VCaP (cell line): ENCODE data around the gene MAGI1.

Experiments used
- H3K27ac ChIP-seq: fragments of 450-650 bp; 2 replicates; pipeline ENCODE4 v1.5.1; 2017
- TF ChIP-seq, protein P1 (sequence below): fragments of 450-650 bp; conservative IDR thresholded peaks from 2 replicates; pipeline ENCODE4 v1.5.1; 2017; ENCODE audit warnings: mild to moderate bottlenecking, moderate library complexity

MAGI1 gene

GRCh38 chr3:65914032-65914739, 124.5 kb downstream of the MAGI1 start:
- H3K27ac ChIP-seq: no peak overlapping the region
- TF ChIP-seq, protein P1, sequence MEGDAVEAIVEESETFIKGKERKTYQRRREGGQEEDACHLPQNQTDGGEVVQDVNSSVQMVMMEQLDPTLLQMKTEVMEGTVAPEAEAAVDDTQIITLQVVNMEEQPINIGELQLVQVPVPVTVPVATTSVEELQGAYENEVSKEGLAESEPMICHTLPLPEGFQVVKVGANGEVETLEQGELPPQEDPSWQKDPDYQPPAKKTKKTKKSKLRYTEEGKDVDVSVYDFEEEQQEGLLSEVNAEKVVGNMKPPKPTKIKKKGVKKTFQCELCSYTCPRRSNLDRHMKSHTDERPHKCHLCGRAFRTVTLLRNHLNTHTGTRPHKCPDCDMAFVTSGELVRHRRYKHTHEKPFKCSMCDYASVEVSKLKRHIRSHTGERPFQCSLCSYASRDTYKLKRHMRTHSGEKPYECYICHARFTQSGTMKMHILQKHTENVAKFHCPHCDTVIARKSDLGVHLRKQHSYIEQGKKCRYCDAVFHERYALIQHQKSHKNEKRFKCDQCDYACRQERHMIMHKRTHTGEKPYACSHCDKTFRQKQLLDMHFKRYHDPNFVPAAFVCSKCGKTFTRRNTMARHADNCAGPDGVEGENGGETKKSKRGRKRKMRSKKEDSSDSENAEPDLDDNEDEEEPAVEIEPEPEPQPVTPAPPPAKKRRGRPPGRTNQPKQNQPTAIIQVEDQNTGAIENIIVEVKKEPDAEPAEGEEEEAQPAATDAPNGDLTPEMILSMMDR: peak; percentile 56

GRCh38 chr3:65912647-65913046, 126.1 kb downstream of the MAGI1 start:
- no peak overlapping the region for H3K27ac ChIP-seq
- TF ChIP-seq, protein P1: no peak

DNA sequence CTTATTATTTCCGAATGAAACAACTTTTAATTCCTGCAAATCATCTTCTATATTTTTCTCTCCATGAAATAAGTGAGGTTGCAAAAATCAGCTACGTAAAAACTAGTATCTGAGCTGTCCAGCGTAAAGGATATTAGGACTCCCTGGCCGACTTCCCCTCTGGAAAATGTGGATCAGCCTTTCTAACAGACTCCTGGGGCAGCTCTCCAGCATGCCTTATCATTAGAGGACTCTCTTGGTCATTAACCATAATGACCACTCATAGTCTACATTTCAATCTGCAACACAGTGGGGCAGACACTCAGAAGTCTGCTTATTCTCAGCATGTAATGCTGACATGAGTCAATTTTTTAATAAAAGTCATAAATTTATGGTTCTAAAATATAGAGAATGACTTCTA, 130.1 kb downstream of the MAGI1 start:
- TF ChIP-seq, protein P1: no peak
- H3K27ac ChIP-seq: no peak overlapping the region

GRCh38 chr3:65907232-65908130, 131.2 kb downstream of the MAGI1 start:
- TF ChIP-seq, protein P1: no peak
- no peak overlapping the region for H3K27ac ChIP-seq

GRCh38 chr3:65905771-65906170, 132.9 kb downstream of the MAGI1 start:
- H3K27ac ChIP-seq: no peak overlapping the region
- TF ChIP-seq, protein P1: no peak

- no peak overlapping the region for H3K27ac ChIP-seq
- TF ChIP-seq, protein P1: no peak
Measured at GRCh38 chr3:65904016-65904415, 134.7 kb downstream of the MAGI1 start.

DNA sequence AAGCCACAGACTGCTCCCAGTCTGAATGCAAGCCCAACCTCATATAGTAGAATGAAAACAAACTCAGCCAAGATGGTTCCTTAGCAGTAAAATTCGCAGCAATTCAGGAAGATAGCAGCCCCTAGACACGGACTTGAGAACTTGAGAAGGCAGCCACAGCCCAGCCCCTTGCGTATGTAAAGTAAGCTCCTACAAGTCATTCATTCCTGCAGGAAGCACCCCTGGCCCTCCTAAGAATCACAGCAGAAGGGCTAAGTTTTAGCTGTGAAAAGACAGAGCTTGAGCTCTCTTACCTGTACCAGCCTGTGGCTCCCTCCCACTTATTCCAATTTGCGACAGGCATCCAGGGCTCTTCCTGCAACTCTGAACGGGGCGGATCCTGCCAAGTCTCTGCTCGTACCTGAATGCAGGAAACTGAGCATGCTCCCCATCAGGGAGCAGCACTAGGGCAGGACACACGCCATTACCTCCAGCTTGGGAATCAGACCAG, 136.4 kb downstream of the MAGI1 start:
- peak overlapping the region; percentile 76 for H3K27ac ChIP-seq
- TF ChIP-seq, protein P1: no peak
